K562 (cell line): ENCODE measurements around the gene ZNF607. TPM values are rescaled to one million over a fixed set of nuclear protein-coding genes. Genes with fewer than 3 reads are reported as not detected.

Source experiments
- BCOR ChIP-seq: fragments of 450-650 bp; IDR thresholded peaks from 2 replicates; pipeline ENCODE4 v1.6.1; 2016
- CREB3L1 ChIP-seq: fragments of 450-650 bp; IDR thresholded peaks from 2 replicates; pipeline ENCODE4 v1.6.1; 2014; ENCODE audit warnings: low read depth, mild to moderate bottlenecking, moderate library complexity, borderline replicate concordance
- EP300 ChIP-seq: IDR thresholded peaks from 2 replicates; pipeline ENCODE4 v1.6.1; 2012; ENCODE audit warnings: low read length, improper control_type of control experiment
- ERF ChIP-seq: fragments of 450-650 bp; formaldehyde crosslinking; IDR thresholded peaks from 2 replicates; pipeline ENCODE4 v1.4.0; 2020; ENCODE audit warnings: mild to moderate bottlenecking, mixed read lengths
- FOXA3 ChIP-seq, 2 experiments: fragments of 450-650 bp in 1 of 2; sonication (generic) in 1 of 2; formaldehyde crosslinking; IDR thresholded peaks in 1 of 2; conservative IDR thresholded peaks in 1 of 2; 2 replicates each; pipeline versions ENCODE4 v1.4.0 to v1.8.0; 2020 to 2022; ENCODE audit warnings: mild to moderate bottlenecking in 2 of 2, missing genetic modification reagents in 1 of 2
- GATAD2A ChIP-seq: fragments of 450-650 bp; IDR thresholded peaks from 2 replicates; pipeline ENCODE4 v1.6.1; 2017
- KLF1 ChIP-seq: fragments of 450-650 bp; IDR thresholded peaks from 2 replicates; pipeline ENCODE4 v1.6.1; 2016; ENCODE audit warnings: missing genetic modification characterization, missing compliant biosample characterization
- KLF6 ChIP-seq: fragments of 250-450 bp; sonication (Bioruptor Pico); IDR thresholded peaks from 2 replicates; pipeline ENCODE4 v1.4.0; 2020; ENCODE audit warnings: mild to moderate bottlenecking, moderate library complexity, borderline replicate concordance
- MAFK ChIP-seq: IDR thresholded peaks from 2 replicates; pipeline ENCODE4 v1.6.1; 2011; ENCODE audit warnings: low read length, improper control_type of control experiment
- MTA3 ChIP-seq: fragments of 450-650 bp; formaldehyde crosslinking; IDR thresholded peaks from 2 replicates; pipeline ENCODE4 v1.6.1; 2017; ENCODE audit warnings: mild to moderate bottlenecking, borderline replicate concordance
- NCOA2 ChIP-seq, 2 experiments: fragments of 450-650 bp; IDR thresholded peaks; 2 replicates each; pipeline ENCODE4 v1.6.1; 2018; ENCODE audit warnings: mild to moderate bottlenecking in 2 of 2, moderate library complexity in 1 of 2; ENCODE audit not compliant: partially characterized antibody in 2 of 2
- POLR2G ChIP-seq: fragments of 200-400 bp; formaldehyde crosslinking; IDR thresholded peaks from 2 replicates; pipeline ENCODE4 v1.6.1; 2017; ENCODE audit warnings: low read depth, mild to moderate bottlenecking, antibody characterized with exemption, low read length, moderate library complexity
- POU5F1 ChIP-seq: fragments of 150-350 bp; IDR thresholded peaks from 2 replicates; pipeline ENCODE4 v1.6.1; 2014; ENCODE audit warnings: borderline replicate concordance, low read length, low read depth, mild to moderate bottlenecking; ENCODE audit not compliant: partially characterized antibody
- RAD21 ChIP-seq, 2 experiments: fragments of 250-450 bp in 1 of 2; fragments of 450-650 bp in 1 of 2; sonication (Bioruptor Pico) in 1 of 2; formaldehyde crosslinking in 1 of 2; IDR thresholded peaks in 1 of 2; conservative IDR thresholded peaks in 1 of 2; 2 replicates each; pipeline versions ENCODE4 v1.4.0 to v1.8.0; 2020 to 2022; ENCODE audit warnings: mild to moderate bottlenecking in 2 of 2, moderate library complexity in 1 of 2
- RBFOX2 ChIP-seq: fragments of 200-400 bp; formaldehyde crosslinking; IDR thresholded peaks from 2 replicates; pipeline ENCODE4 v1.6.1; 2017; ENCODE audit warnings: low read depth, mild to moderate bottlenecking, low read length, moderate library complexity
- SREBF2 ChIP-seq: sonication (generic); formaldehyde crosslinking; IDR thresholded peaks from 2 replicates; pipeline ENCODE4 v1.4.0; 2020; ENCODE audit warnings: mild to moderate bottlenecking, missing genetic modification reagents
- TSHZ1 ChIP-seq: fragments of 250-450 bp; sonication (Bioruptor Pico); IDR thresholded peaks from 2 replicates; pipeline ENCODE4 v1.4.0; 2020; ENCODE audit warnings: mild to moderate bottlenecking, moderate library complexity
- ZBTB7A ChIP-seq: IDR thresholded peaks from 2 replicates; pipeline ENCODE4 v1.6.1; 2011; ENCODE audit warnings: low read depth, mild to moderate bottlenecking, low read length, moderate library complexity, borderline replicate concordance; ENCODE audit not compliant: control insufficient read depth
- ZC3H4 ChIP-seq: sonication (generic); formaldehyde crosslinking; IDR thresholded peaks from 2 replicates; pipeline ENCODE4 v1.9.0; 2021; ENCODE audit warnings: missing genetic modification reagents, borderline replicate concordance
- ZFX ChIP-seq: sonication (generic); formaldehyde crosslinking; IDR thresholded peaks from 2 replicates; pipeline ENCODE4 v1.8.0; 2022; ENCODE audit warnings: mild to moderate bottlenecking, missing genetic modification reagents, moderate library complexity
- ZNF12 ChIP-seq: sonication (generic); formaldehyde crosslinking; IDR thresholded peaks from 2 replicates; pipeline ENCODE4 v1.4.0; 2020; ENCODE audit warnings: mild to moderate bottlenecking, missing genetic modification reagents
- ZNF165 ChIP-seq: fragments of 250-450 bp; sonication (Bioruptor Pico); IDR thresholded peaks from 2 replicates; pipeline ENCODE4 v1.4.0; 2020; ENCODE audit warnings: borderline replicate concordance
- ZNF583 ChIP-seq: fragments of 250-450 bp; sonication (Bioruptor Pico); IDR thresholded peaks from 2 replicates; pipeline ENCODE4 v1.4.0; 2020
- ZNF79 ChIP-seq: fragments of 250-450 bp; sonication (Bioruptor Pico); IDR thresholded peaks from 2 replicates; pipeline ENCODE4 v1.4.0; 2020; ENCODE audit warnings: low read depth, mild to moderate bottlenecking, moderate library complexity
- ZSCAN32 ChIP-seq: fragments of 450-650 bp; formaldehyde crosslinking; IDR thresholded peaks from 2 replicates; pipeline ENCODE4 v1.4.0; 2020; ENCODE audit warnings: mild to moderate bottlenecking, moderate library complexity
- polyA plus RNA-seq, 8 experiments: library from polyadenylated mRNA; depleted of rRNA in 4 of 8; stranded (reverse) in 5 of 8; unstranded in 3 of 8; fragments of >200 nt; fragmentation: Nextera tagmentation in 2 of 8; fragmentation: Illumina TruSeq in 1 of 8; extraction: Ambion mirVana in 2 of 8; extraction: Trizol in 1 of 8; gene quantifications; 2 replicates each; pipeline versions ENCODE4 v1.2.1 to v1.2.3, GENCODE V29; 2011 to 2014; ENCODE audit warnings: inconsistent platforms in 1 of 8, missing spikeins in 1 of 8
- total RNA-seq, 7 experiments: library from RNA; depleted of rRNA in 6 of 7; stranded (reverse); fragments of >200 nt in 6 of 7; fragmentation: Illumina TruSeq in 2 of 7; extraction: Trizol in 2 of 7; gene quantifications; 2 replicates each; pipeline versions ENCODE4 v1.2.1 to v1.2.3, GENCODE V29; 2011 to 2021; ENCODE audit warnings: low replicate concordance in 1 of 7

ZNF607 gene
- total and polyA plus RNA-seq, 9 of the 15 experiments (the other 6 are each of a cell fraction or from before 2014, with no cell fraction given) = 0.65 to 5.1 (median 3.6) TPM

- peak; percentile 61; the same call in 1 of the 2 replicates for TF ChIP-seq CREB3L1
- no peak for TF ChIP-seq POU5F1
- TF ChIP-seq ZSCAN32 (CRISPR knock-in tag) = no peak
- no peak for TF ChIP-seq ZNF165 (CRISPR knock-in tag)
- TF ChIP-seq KLF6 (CRISPR knock-in tag) = no peak
- no peak for TF ChIP-seq BCOR
- TF ChIP-seq ZC3H4 (CRISPR knock-in tag) = no peak
- TF ChIP-seq SREBF2 = no peak
- 0 out of 2 replicates have a peak, but pooled peaks have one; percentile 32 for TF ChIP-seq ZBTB7A
- no peak for TF ChIP-seq TSHZ1 (CRISPR knock-in tag)
- TF ChIP-seq ERF (CRISPR knock-in tag) = no peak
- TF ChIP-seq ZFX = peak; percentile 22; the same call in 1 of the 2 replicates
- no peak for TF ChIP-seq ZNF583 (CRISPR knock-in tag)
- TF ChIP-seq ZNF12 = no peak
- no peak for TF ChIP-seq FOXA3 (CRISPR knock-in tag; conservative IDR thresholded peaks at IDR 0.05 in 1 of 2, IDR thresholded peaks at IDR 0.05 in 1 of 2)
- no peak for TF ChIP-seq MAFK
- TF ChIP-seq MTA3 = peak; percentile 58; the same call in 1 of the 2 replicates
- TF ChIP-seq ZNF79 = no peak
- no peak for TF ChIP-seq GATAD2A
- peak; percentile 77 for TF ChIP-seq POLR2G
- no peak for TF ChIP-seq NCOA2 (IDR thresholded peaks at IDR 0.05; ENCODE audit: partially characterized antibody in 2 of 2)
- TF ChIP-seq RAD21 (CRISPR knock-in tag; conservative IDR thresholded peaks at IDR 0.05 in 1 of 2, IDR thresholded peaks at IDR 0.05 in 1 of 2) = no peak; a peak in 1 of 4 replicates
- TF ChIP-seq RBFOX2 = peak; percentile 74
- no peak for TF ChIP-seq KLF1 (tag)
- no peak for TF ChIP-seq EP300
Observed at GRCh38 chr19:37719111-37719926, at the start of gene ZNF607 (continued).
